Renal pelvis (tissue), 4 donors: ENCODE results near the gene FRMD5. TPM values are rescaled to one million over a fixed set of nuclear protein-coding genes. Genes with fewer than 3 reads are reported as not detected.
A peak's percentile ranks its signal among the peaks of the same experiment; 100 is the strongest.

Experiments used
- DNase-seq: peaks from one replicate; pipeline ENCODE4 v3.0.0-alpha.2; 2013
- polyA plus RNA-seq, 3 donors: library from polyadenylated mRNA; unstranded; fragments of 120-200 nt; gene quantifications; one replicate each; pipeline ENCODE4 v1.2.1, GENCODE V29; 2013; ENCODE audit not compliant: insufficient read length in 3 of 3

The FRMD5 gene
- polyA plus RNA-seq, 3 donors: 1.1 to 2.7 (median 1.9) TPM

GRCh38 chr15:43927203-43927602, 267.9 kb downstream of the FRMD5 start:
- DNase-seq: no peak

DNA sequence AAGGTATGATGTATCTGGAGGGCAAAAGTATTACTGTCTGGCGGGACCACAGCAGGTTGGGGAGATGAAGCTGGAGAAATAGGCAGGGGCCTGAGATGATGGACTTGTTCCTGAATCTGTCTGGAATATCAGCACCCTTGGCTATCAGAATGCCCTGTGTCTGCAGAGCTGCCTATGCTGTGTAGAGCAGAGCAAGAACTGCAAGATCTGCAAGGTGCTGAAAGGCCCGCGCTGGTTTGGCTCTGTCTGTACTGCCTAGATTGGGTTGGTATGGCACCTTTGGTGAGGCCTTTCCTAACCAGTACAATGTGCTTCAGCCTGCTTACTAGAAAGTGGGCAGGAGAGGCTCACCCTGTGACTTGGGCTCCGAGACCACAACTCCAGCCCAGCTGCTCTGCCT, 271.5 kb downstream of the FRMD5 start:
- no peak for DNase-seq

DNA sequence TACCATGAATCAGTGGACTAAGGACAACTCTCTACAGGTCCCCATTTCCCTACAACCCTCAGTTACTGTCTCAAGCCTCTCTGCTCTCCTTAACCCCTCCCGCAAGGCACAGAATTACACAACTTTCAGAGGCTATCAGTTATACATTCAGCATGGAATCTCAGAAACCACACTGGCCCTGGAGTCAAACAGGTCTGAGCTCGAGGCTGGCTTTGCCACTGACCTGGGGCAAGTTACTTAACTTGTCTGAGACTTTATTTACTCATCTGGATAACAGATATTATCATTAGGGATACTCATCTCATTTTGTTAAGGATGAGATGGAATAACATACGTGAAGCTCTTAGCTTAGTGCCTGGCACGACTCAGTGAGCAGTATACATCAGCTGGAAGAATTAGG, 273.1 kb downstream of the FRMD5 start:
- DNase-seq: no peak

GRCh38 chr15:43920815-43921214, 274.3 kb downstream of the FRMD5 start:
- peak; percentile 22 for DNase-seq

DNA sequence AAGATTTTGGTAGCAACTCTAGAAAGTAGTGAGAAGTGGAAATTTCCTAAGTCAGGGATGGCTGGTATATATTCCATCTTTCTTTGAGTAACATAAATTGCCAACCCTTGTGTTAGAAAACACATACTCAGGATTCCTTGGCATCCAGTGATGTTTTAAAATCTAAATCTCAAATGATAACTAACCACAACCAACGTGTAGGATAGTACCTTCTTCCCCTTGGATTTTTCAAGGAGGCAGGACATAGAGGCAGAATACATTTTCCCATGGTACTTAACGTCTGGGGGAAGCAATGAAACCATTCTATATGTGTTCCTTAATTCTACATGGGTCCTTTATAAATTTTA, 274.8 kb downstream of the FRMD5 start:
- DNase-seq: no peak

GRCh38 chr15:43919540-43920253, 275.4 kb downstream of the FRMD5 start:
- no peak for DNase-seq

DNA sequence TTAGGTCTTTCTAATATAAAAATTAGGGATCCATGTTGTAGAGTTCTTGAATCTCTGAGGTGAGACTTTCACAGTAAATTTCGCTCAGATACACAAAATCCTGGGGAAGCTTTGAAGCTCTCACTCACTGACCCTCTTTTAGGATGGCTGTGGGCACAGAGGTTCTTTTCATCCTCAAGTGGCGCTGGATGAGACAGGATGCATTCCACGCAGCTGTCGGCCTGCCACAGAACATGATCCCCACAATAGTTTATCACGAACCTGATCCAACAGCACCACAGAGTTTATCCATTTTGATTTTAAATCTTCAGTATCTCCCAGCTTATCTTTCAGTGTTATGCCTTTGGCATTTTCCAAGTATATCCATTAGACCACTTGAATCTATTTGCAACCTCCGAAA, 276.4 kb downstream of the FRMD5 start:
- DNase-seq: no peak

- no peak for DNase-seq
Measured at GRCh38 chr15:43916326-43916660, 278.8 kb downstream of the FRMD5 start.

GRCh38 chr15:43915631-43916325, 279.3 kb downstream of the FRMD5 start:
- no peak for DNase-seq

- DNase-seq: no peak
Measured at GRCh38 chr15:43913941-43914340, 281.1 kb downstream of the FRMD5 start.

DNA sequence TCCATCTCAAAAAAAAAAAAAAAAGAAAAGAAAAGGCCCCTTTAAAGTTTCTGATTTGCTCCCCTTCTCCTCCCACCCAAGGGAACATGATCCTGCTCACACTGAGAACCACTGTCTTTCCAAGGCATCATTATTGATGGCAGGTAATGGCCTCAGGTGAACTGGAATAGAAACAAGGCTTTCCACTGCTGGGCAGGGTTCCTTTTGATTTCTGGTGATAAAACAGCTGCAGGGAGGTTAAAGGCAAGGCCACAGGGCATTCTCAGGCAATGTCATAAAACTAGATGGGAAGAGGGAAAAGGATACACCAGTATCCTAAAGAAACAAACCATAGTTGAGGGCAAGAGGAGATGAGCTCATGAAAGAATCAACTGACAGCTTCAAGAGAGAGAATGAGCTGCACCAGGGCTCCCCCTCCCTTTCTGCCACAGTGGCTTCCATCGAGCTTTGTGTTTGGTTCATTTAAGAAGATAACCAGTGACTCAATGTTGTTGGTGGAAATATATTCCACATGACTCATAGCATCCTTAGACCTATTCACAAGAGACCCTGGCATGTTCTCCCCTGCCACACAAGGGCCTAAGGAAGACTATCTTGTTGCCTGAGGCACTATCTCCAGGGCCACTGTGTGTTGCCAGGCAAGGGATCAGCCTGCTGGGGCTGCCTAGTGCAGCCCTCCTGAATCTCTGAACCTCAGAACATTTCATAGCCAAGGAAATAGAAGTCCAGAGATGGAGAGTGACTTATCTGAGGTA, 281.9 kb downstream of the FRMD5 start:
- peak; percentile 48 for DNase-seq

DNA sequence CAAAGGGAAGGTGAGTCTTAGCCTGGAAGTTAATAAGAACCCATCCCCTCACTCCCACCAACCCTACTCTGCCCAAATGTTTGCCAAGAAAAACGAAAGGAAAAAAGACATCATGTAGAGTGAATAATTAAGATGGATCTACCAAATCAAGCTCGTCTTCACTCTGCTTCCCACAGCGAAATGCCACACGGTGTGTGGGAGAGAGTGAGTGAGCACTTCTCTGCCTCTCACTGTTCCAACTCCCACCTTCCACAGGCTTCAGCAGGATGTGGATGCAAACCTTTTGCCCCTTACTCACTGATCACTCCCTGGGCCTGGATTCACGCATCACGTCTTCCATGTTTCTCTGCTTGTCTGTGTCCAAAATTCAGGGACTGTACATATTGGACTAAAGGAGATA, 282.9 kb downstream of the FRMD5 start:
- DNase-seq: peak; percentile 27

- no peak for DNase-seq
Measured at GRCh38 chr15:43911235-43911781, 283.8 kb downstream of the FRMD5 start.

DNA sequence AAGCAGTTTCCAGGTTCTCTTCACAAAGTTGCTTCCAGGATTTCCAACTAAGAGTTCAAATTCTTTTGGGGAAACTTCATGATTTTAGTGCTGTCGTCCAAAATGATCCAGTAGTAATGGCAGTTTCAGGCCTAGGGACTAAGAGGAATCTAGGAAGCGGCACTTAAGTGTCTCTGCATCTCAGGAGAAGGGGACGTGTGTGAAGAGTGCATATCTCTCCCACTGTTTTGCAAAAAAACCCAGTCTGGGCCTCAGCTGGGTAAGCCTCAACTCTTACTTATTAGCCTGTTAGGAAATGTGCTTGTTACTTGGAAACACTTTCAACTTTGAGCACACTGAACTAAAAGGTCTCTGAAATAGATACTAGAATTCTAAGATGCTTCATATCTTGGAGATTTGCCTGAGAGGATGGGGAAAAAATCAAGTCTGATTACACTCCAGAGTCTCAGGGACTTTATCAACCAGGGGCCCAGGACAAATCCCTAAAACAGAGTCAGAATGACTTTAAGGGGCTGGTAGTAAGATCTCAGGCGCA, 286.5 kb downstream of the FRMD5 start:
- no peak for DNase-seq

DNA sequence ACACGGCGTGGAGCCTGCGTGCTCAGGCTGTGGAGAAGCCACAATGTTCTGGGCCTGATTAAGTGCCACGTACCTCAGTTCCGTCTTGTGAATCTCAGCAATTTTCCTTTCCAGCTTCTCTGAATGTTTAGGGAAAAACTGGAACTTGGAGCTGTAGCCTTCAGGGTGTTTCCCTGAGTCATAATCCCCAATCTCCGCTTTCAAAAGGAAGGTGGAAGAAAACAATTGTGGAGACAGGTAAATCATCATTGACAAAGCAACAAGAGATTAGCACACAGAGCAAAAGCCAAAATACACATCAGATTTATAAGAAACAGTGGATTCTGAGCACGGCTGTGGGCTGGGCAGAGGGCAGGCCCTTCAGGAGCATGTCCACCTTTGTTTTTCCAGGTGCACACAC, 289.3 kb downstream of the FRMD5 start:
- no peak for DNase-seq

- peak; percentile 67 for DNase-seq
Measured at GRCh38 chr15:43903864-43904290, 291.2 kb downstream of the FRMD5 start.

GRCh38 chr15:43901495-43901894, 293.6 kb downstream of the FRMD5 start:
- no peak for DNase-seq

- no peak for DNase-seq
Measured at GRCh38 chr15:43900996-43901395, 294.1 kb downstream of the FRMD5 start.

DNA sequence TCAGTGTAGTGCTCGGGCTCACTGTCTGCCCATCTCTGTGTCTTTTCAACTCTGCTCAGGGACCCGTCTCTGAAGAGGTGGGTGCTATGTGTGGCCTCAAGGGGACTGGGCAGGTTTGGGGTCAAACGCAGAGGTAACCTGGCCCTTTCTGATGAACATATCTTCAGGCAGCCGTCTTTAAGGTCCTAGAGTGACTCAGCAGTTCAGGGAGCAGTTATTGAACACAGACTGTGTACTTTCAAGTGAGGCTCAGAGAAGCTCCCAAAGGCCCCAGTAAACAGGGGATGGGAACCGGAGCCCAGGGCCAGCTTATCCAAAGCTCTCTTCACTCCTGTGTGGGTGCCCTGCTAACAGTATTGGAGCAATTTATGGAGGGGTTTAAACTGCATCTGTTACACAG, 295.1 kb downstream of the FRMD5 start:
- no peak for DNase-seq

GRCh38 chr15:43898891-43899290, 296.2 kb downstream of the FRMD5 start:
- DNase-seq: no peak

GRCh38 chr15:43896543-43896942, 298.5 kb downstream of the FRMD5 start:
- DNase-seq: no peak

GRCh38 chr15:43895586-43895985, 299.5 kb downstream of the FRMD5 start:
- no peak for DNase-seq

DNA sequence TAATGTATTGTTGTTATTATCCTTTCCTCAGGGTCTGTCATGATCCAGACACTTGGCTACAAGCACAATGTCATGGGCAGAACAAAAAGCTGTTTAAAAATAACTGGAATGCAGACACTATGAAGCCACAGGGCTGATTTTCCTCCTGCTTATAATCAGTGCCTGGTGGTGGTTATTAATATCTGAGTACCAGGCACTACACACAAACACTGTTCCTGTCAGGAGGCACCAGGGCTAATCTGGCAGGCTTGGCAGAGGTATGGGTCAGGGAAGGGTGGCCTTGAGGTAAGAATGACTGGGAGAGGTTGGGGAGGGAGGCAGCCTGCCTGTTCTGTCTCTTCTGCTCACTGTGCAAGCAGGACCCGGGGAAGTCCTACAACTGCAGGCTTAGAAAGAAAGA, 301.1 kb downstream of the FRMD5 start:
- DNase-seq: no peak
